ENCODE measurements around the gene JPH2. TPM values are rescaled to one million over a fixed set of nuclear protein-coding genes. Genes with fewer than 3 reads are reported as not detected.

Gene JPH2
- total RNA-seq, 1 donor from 2014 or later = 86.7 TPM

GRCh38 chr20:44218446-44218845 lies 31.5 kb upstream of the JPH2 start:
- no peak for DNase-seq (ENCODE audit: low spot score in 2 of 2)

GRCh38 chr20:44217342-44218092 lies 30.5 kb upstream of the JPH2 start:
- intact Hi-C loops (cut with DNase I) = loop anchor here (10.0 kb wide), 2 partner anchors 647 to 747 kb away; partner anchors contain the start of genes STK4 and TOMM34
- peak in 1 of 2 donors; percentile 71 for DNase-seq (ENCODE audit: low spot score in 2 of 2)
- peak; percentile 62 to 67 (median 65) for TF ChIP-seq CTCF (IDR thresholded peaks at IDR 0.05)

More at GRCh38 chr20:44218446-44218845, 31.5 kb upstream of the JPH2 start:
- Histone ChIP-seq H3K4me3 (no peak overlapping the region), H3K36me3 (peaks cover 0 to 4% of the 10 kb centered on the region in 2 donors), H3K27me3 (no peaks in the 10 kb centered on the region), H3K9me3 (no peaks in the 10 kb centered on the region), H3K27ac (no peak overlapping the region), H3K4me1 (no peaks in the 10 kb centered on the region)
- no peak for TF ChIP-seq CTCF (IDR thresholded peaks at IDR 0.05)
- intact Hi-C loops (cut with DNase I) = loop anchor here (10.0 kb wide), 2 partner anchors 646 to 746 kb away; partner anchors contain the start of genes STK4 and TOMM34

GRCh38 chr20:44215125-44215524 lies 28.1 kb upstream of the JPH2 start:
- Histone ChIP-seq H3K9me3 (no peaks in the 10 kb centered on the region), H3K4me1 (peaks cover 0 to 14% of the 10 kb centered on the region in 2 donors), H3K36me3 (peaks cover 0 to 4% of the 10 kb centered on the region in 2 donors), H3K27ac (no peak overlapping the region), H3K27me3 (no peaks in the 10 kb centered on the region), H3K4me3 (no peak overlapping the region)
- intact Hi-C loops (cut with DNase I) = loop anchor here (1.0 to 10.0 kb wide), 3 partner anchors 96 to 750 kb away; partner anchors contain the start of genes FITM2, STK4 and TOMM34
- peak in 1 of 2 donors; percentile 75 for DNase-seq (ENCODE audit: low spot score in 2 of 2)
- TF ChIP-seq CTCF (IDR thresholded peaks at IDR 0.05) = peak; percentile 67 to 75 (median 67)

More at GRCh38 chr20:44217342-44218092, 30.5 kb upstream of the JPH2 start:
- no peaks in the 10 kb centered on the region for H3K9me3 ChIP-seq
- H3K4me3 ChIP-seq = no peak overlapping the region
- H3K36me3 ChIP-seq = peaks cover 0 to 4% of the 10 kb centered on the region in 2 donors
- peaks cover 0 to 7% of the 10 kb centered on the region in 2 donors for H3K4me1 ChIP-seq
- no peak overlapping the region for H3K27ac ChIP-seq
- H3K27me3 ChIP-seq = no peaks in the 10 kb centered on the region

- no peak overlapping the region for H3K27ac ChIP-seq
- peaks cover 0 to 4% of the 10 kb centered on the region in 2 donors for H3K36me3 ChIP-seq
- peaks cover 0 to 31% of the 10 kb centered on the region in 2 donors for H3K4me1 ChIP-seq
- no peaks in the 10 kb centered on the region for H3K27me3 ChIP-seq
- no peaks in the 10 kb centered on the region for H3K9me3 ChIP-seq
- no peak overlapping the region for H3K4me3 ChIP-seq
- DNase-seq (ENCODE audit: low spot score in 2 of 2) = no peak
- no peak for TF ChIP-seq CTCF (IDR thresholded peaks at IDR 0.05)
- intact Hi-C loops (cut with DNase I) = loop anchor here (5.0 to 10.0 kb wide), 7 partner anchors 265 to 755 kb away; partner anchors contain the start of genes SRSF6, STK4, TOMM34 and TTPAL
These were observed 25.8 kb upstream of the JPH2 start for GRCh38 chr20:44212792-44213191.

GRCh38 chr20:44211177-44212039 lies 24.4 kb upstream of the JPH2 start:
- intact Hi-C loops (cut with DNase I) = loop anchor here (1.0 to 10.0 kb wide), 11 partner anchors 25 to 1195 kb away; partner anchors contain the start of genes IFT52, JPH2, SERINC3 and SRSF6

More at GRCh38 chr20:44211177-44212039, 24.4 kb upstream of the JPH2 start:
- Histone ChIP-seq H3K4me3 (peak overlapping the region; percentile 55 to 78), H3K27me3 (no peaks in the 10 kb centered on the region), H3K27ac (peak overlapping the region; percentile 91 to 94), H3K36me3 (peaks cover 3 to 4% of the 10 kb centered on the region in 2 donors), H3K9me3 (no peaks in the 10 kb centered on the region), H3K4me1 (peaks cover 0 to 39% of the 10 kb centered on the region in 2 donors)
- DNase-seq (ENCODE audit: low spot score in 2 of 2) = no peak
- no peak for TF ChIP-seq CTCF (IDR thresholded peaks at IDR 0.05)
